Ascending aorta (tissue), 2 donors: ENCODE data around the gene LIPE. TPM values are rescaled to one million over a fixed set of nuclear protein-coding genes. Genes with fewer than 3 reads are reported as not detected.
"Not testable (repeated sequence)": the region's sequence is repeated elsewhere in the genome, so short reads cannot be mapped to it uniquely, and the experiment has no call there.

Experiments
- DNase-seq, 2 donors: peaks; one replicate each; pipeline ENCODE4 v3.0.0-alpha.2; 2019; ENCODE audit warnings: low spot score in 2 of 2
- H3K27ac ChIP-seq, 2 donors: fragments of 200-600 bp; sonication (generic); one replicate each; pipeline ENCODE4 v1.5.1; 2016 to 2017; ENCODE audit warnings: mild to moderate bottlenecking in 1 of 2
- H3K27me3 ChIP-seq: fragments of 200-600 bp; sonication (generic); one replicate; pipeline ENCODE4 v1.5.1; 2017
- H3K36me3 ChIP-seq, 2 donors: fragments of 200-600 bp; sonication (generic); one replicate each; pipeline ENCODE4 v1.5.1; 2016
- H3K4me1 ChIP-seq, 2 donors: fragments of 200-600 bp; sonication (generic); one replicate each; pipeline ENCODE4 v1.5.1; 2016 to 2017; ENCODE audit warnings: mild to moderate bottlenecking in 1 of 2
- H3K4me3 ChIP-seq, 2 donors: fragments of 200-600 bp; sonication (generic); one replicate each; pipeline ENCODE4 v1.5.1; 2016 to 2017; ENCODE audit warnings: mild to moderate bottlenecking in 1 of 2
- H3K9me3 ChIP-seq, 2 donors: fragments of 200-600 bp; sonication (generic); one replicate each; pipeline ENCODE4 v1.5.1; 2016
- intact Hi-C: fragments of 100-400 bp; cut with DNase I; formaldehyde crosslinking; loops from one replicate; pipeline ENCODE4 v1.15.1; 2023
- total RNA-seq: library from RNA; depleted of rRNA; stranded (reverse); fragments of >200 nt; gene quantifications from one replicate; pipeline ENCODE4 v1.1.0, GENCODE V29; 2016
- TF ChIP-seq, protein P1 (sequence below), 3 experiments: fragments of 200-600 bp in 2 of 3; fragments of 450-650 bp in 1 of 3; sonication (generic) in 2 of 3; IDR thresholded peaks; one replicate each; pipeline ENCODE4 v1.5.1; 2016 to 2019; ENCODE audit warnings: antibody characterized with exemption in 3 of 3, mild to moderate bottlenecking in 1 of 3, moderate library complexity in 1 of 3

LIPE gene
- total RNA-seq, 1 donor from 2014 or later, result 102 TPM

DNA sequence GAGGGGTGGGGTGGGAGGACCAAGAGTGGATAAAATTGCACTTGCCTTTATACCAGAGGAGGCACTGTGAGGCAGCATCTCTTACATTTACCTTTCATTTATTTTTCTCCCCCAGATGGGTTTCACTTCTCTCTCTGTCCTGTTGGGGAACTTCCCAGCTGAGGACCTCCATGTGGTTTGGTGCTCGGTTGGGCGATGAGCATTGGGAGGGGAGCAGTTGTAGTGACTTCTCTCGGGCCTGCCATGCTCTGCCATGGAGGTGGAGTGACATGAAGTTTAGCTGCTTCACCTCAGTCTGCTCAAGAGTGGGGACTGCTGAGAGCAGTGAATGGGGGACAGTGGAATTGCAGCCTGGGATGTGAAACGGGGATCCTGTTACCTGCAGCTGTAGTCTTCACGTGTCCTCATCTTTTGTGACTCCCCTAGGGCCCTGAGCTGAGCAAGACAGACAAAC, 38.7 kb upstream of the LIPE start:
- DNase-seq, result no peak
- no peaks in the 10 kb centered on the region for H3K9me3 ChIP-seq
- H3K27me3 ChIP-seq, result no peaks in the 10 kb centered on the region
- H3K36me3 ChIP-seq, result no peaks in the 10 kb centered on the region
- H3K4me1 ChIP-seq, result no peaks in the 10 kb centered on the region
- no peak overlapping the region for H3K4me3 ChIP-seq
- TF ChIP-seq, protein P1, sequence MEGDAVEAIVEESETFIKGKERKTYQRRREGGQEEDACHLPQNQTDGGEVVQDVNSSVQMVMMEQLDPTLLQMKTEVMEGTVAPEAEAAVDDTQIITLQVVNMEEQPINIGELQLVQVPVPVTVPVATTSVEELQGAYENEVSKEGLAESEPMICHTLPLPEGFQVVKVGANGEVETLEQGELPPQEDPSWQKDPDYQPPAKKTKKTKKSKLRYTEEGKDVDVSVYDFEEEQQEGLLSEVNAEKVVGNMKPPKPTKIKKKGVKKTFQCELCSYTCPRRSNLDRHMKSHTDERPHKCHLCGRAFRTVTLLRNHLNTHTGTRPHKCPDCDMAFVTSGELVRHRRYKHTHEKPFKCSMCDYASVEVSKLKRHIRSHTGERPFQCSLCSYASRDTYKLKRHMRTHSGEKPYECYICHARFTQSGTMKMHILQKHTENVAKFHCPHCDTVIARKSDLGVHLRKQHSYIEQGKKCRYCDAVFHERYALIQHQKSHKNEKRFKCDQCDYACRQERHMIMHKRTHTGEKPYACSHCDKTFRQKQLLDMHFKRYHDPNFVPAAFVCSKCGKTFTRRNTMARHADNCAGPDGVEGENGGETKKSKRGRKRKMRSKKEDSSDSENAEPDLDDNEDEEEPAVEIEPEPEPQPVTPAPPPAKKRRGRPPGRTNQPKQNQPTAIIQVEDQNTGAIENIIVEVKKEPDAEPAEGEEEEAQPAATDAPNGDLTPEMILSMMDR (IDR thresholded peaks at IDR 0.05), result no peak
- intact Hi-C loops, result no loop called here
- no peak overlapping the region for H3K27ac ChIP-seq

DNA sequence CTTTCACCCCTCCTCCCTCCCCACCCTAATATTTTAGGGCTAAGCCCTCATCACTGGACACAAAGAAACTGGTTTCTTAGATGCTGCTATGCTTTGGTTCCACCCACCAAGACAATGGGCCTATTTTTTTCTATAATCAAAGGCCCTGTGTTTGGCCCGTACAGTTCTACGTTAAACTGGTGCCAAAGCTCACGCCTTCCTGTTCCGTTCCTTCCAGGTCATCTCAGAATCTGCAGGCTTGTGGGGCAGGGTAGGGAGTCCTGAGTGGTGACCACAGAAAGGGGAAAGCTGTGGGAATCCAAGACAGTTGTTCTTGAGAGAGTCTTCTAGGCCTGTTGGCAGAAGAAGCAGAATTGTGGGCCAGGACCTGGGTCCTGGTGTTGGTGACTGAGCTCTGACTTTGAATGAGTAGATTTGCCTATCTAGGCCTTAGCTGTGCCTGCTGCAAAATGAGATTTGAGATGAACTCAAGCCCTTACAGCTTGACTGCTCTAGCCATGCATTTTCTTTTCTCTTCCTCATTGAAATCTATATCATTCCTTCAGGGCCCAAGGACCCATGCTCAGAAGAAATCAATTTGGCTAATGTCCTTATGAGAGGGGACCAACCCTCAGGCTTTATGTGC, 34.6 kb upstream of the LIPE start:
- intact Hi-C loops, result no loop called here
- no peak overlapping the region for H3K27ac ChIP-seq

DNA sequence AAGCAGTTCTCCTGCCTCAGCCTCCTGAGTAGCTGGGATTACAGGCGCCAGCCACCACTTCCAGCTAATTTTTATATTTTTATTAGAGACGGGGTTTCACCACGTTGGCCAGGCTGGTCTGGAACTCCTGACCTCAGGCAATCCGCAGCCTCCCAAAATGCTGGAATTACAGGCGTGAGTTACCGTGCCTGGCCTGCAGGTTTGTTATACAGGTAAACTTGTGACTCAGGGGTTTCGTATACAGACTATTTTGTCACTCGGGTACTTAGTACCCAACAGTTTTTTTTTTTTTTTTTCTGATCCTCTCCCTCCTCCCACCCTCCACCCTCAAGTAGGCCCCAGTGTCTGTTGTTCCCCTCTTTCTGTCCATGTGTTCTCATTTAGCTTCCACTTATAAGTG, 34.0 kb upstream of the LIPE start:
- H3K9me3 ChIP-seq, H3K4me3 ChIP-seq, intact Hi-C loops, H3K27ac ChIP-seq, H3K36me3 ChIP-seq, H3K4me1 ChIP-seq, H3K27me3 ChIP-seq, DNase-seq: not testable (repeated sequence)

More for the DNA sequence above, 34.6 kb upstream of the LIPE start:
- TF ChIP-seq, protein P1 (IDR thresholded peaks at IDR 0.05), result no peak
- Histone ChIP-seq H3K36me3 (no peaks in the 10 kb centered on the region), H3K9me3 (no peaks in the 10 kb centered on the region), H3K4me1 (no peaks in the 10 kb centered on the region), H3K4me3 (no peak overlapping the region), H3K27me3 (no peaks in the 10 kb centered on the region)
- DNase-seq, result no peak

DNA sequence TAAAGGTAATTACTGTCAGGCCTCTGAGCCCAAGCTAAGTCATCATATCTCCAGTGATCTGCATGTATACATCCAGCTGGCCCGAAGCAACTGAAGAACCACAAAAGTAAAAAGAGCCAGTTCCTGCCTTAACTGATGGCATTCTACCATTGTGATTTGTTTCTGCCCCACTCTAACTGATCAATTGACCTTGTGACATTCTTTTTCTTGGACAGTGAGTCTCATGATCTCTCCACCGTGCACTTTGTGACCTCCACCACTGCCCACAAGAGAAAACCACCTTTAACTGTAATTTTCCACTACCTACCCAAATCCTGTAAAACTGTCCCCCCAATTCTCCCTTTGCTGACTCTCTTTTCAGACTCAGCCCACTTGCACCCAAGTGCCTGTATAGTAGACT, 32.7 kb upstream of the LIPE start:
- Histone ChIP-seq H3K9me3 (no peaks in the 10 kb centered on the region), H3K4me3 (no peak overlapping the region), H3K36me3 (no peaks in the 10 kb centered on the region), H3K27ac (no peak overlapping the region), H3K4me1 (no peaks in the 10 kb centered on the region), H3K27me3 (no peaks in the 10 kb centered on the region)
- intact Hi-C loops, result no loop called here
- DNase-seq, result no peak
- TF ChIP-seq, protein P1 (IDR thresholded peaks at IDR 0.05), result no peak

DNA sequence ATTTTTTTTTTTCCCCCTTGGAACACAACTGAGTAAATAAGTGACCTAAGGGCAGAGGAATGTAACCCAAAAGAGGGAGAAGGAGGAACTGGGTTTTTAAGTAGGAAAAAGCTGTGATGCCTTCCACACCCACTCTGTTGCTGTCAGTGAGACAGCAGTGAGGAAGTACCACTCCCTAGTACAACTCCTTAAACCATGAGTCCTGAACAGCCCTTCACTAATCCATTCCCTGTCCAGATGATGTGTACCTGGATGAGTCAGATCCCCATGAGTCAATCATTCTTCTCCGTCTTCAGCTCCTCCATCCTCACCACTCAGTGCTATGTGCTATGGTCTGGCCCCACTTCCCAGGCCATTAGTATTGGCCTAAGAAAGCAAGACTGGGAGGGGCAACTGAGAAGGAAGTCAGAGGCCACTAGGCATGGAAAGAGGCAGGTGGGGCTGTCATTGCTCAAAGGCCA, 28.5 kb upstream of the LIPE start:
- H3K9me3 ChIP-seq, result no peaks in the 10 kb centered on the region
- H3K27ac ChIP-seq, result no peak overlapping the region
- no peak for DNase-seq
- intact Hi-C loops, result no loop called here
- no peaks in the 10 kb centered on the region for H3K36me3 ChIP-seq
- H3K27me3 ChIP-seq, result no peaks in the 10 kb centered on the region
- H3K4me1 ChIP-seq, result no peaks in the 10 kb centered on the region
- no peak overlapping the region for H3K4me3 ChIP-seq
- TF ChIP-seq, protein P1 (IDR thresholded peaks at IDR 0.05), result no peak

DNA sequence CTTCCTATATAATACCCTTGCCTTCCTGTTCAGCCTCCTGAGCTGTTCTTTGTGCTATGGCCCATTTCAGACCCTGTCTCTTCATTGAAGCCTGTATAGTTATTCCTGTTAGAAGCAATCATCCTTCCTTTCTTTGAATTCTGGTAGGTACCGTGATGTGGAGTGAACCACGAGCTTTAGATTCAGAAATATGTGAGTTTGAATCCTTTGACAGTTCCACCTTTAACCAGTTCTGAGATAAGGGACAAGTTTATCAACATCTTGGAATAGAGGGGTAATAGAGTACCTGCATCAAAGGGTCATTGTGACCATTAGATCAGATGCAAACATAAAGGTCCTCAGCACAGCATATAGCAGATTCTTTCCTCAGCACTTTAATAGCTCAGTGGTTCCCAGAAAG, 27.9 kb upstream of the LIPE start:
- intact Hi-C loops, result no loop called here

More for the DNA sequence above, 27.9 kb upstream of the LIPE start:
- no peaks in the 10 kb centered on the region for H3K27me3 ChIP-seq
- no peaks in the 10 kb centered on the region for H3K9me3 ChIP-seq
- no peak overlapping the region for H3K4me3 ChIP-seq
- H3K36me3 ChIP-seq, result no peaks in the 10 kb centered on the region
- no peaks in the 10 kb centered on the region for H3K4me1 ChIP-seq
- no peak overlapping the region for H3K27ac ChIP-seq
- TF ChIP-seq, protein P1 (IDR thresholded peaks at IDR 0.05), result no peak
- DNase-seq, result no peak
